D341Med (cell line): Measurements from ENCODE around the gene TNFRSF11A.

Experiments used
- DNase-seq: peaks from one replicate; pipeline ENCODE4 v3.0.0; 2012; ENCODE audit warnings: low spot score

Gene TNFRSF11A

GRCh38 chr18:62325806-62326645 is 916 bp downstream of the TNFRSF11A start:
- peak; percentile 75 for DNase-seq

GRCh38 chr18:62326646-62327348 is 1.7 kb downstream of the TNFRSF11A start:
- DNase-seq = no peak

GRCh38 chr18:62327977-62328376 is 2.9 kb downstream of the TNFRSF11A start:
- DNase-seq = no peak

- DNase-seq = no peak
Observed at GRCh38 chr18:62328586-62329525, 3.7 kb downstream of the TNFRSF11A start.

- no peak for DNase-seq
Observed at GRCh38 chr18:62329691-62330454, 4.8 kb downstream of the TNFRSF11A start.

- DNase-seq = no peak
Observed at GRCh38 chr18:62330650-62331049, 5.5 kb downstream of the TNFRSF11A start.

GRCh38 chr18:62331581-62332356 is 6.7 kb downstream of the TNFRSF11A start:
- DNase-seq = no peak

- DNase-seq = no peak
Observed at GRCh38 chr18:62332431-62332830, 7.3 kb downstream of the TNFRSF11A start.

- peak; percentile 76 for DNase-seq
Observed at GRCh38 chr18:62332964-62333695, 8.0 kb downstream of the TNFRSF11A start.

- peak; percentile 74 for DNase-seq
Observed at GRCh38 chr18:62334120-62334519, 9.0 kb downstream of the TNFRSF11A start.

GRCh38 chr18:62335494-62335893 is 10.4 kb downstream of the TNFRSF11A start:
- no peak for DNase-seq

GRCh38 chr18:62336618-62337017 is 11.5 kb downstream of the TNFRSF11A start:
- DNase-seq = no peak

GRCh38 chr18:62337336-62337735 is 12.2 kb downstream of the TNFRSF11A start:
- no peak for DNase-seq

- DNase-seq = no peak
Observed at GRCh38 chr18:62338446-62339105, 13.5 kb downstream of the TNFRSF11A start.

- no peak for DNase-seq
Observed at GRCh38 chr18:62339106-62339988, 14.2 kb downstream of the TNFRSF11A start.

- DNase-seq = no peak
Observed at GRCh38 chr18:62340996-62341395, 15.9 kb downstream of the TNFRSF11A start.

GRCh38 chr18:62341473-62341872 is 16.4 kb downstream of the TNFRSF11A start:
- DNase-seq = no peak

GRCh38 chr18:62342884-62343283 is 17.8 kb downstream of the TNFRSF11A start:
- no peak for DNase-seq
